Right lobe of liver (tissue), 6 donors: ENCODE measurements around the gene SPPL3. TPM values are rescaled to one million over a fixed set of nuclear protein-coding genes. Genes with fewer than 3 reads are reported as not detected.
A peak's percentile ranks its signal among the peaks of the same experiment; 100 is the strongest.

Experiments
- ATAC-seq, 4 donors: fragments of 200-7000 bp; cut with Tn5 transposase; one replicate each; pipeline ENCODE4 v1.9.1; 2020; ENCODE audit warnings: mild to moderate bottlenecking in 4 of 4, moderate library complexity in 4 of 4
- DNase-seq, 3 donors: peaks; one replicate each; pipeline ENCODE4 v3.0.0-alpha.2; 2020
- H3K27ac ChIP-seq, 3 donors: fragments of 200-600 bp; one replicate each; pipeline ENCODE4 v1.8.0; 2022
- H3K27me3 ChIP-seq, 2 donors: fragments of 200-600 bp; one replicate each; pipeline ENCODE4 v1.8.0; 2022
- H3K36me3 ChIP-seq, 4 donors: fragments of 200-600 bp; sonication (generic) in 1 of 4; one replicate each; pipeline versions ENCODE4 v1.5.1 to v1.8.0; 2017 to 2022; ENCODE audit warnings: control low read depth in 1 of 4
- H3K4me1 ChIP-seq, 4 donors: fragments of 200-600 bp; sonication (generic) in 1 of 4; one replicate each; pipeline versions ENCODE4 v1.5.1 to v1.8.0; 2017 to 2022; ENCODE audit warnings: control low read depth in 1 of 4
- H3K4me3 ChIP-seq, 3 donors: fragments of 200-600 bp; one replicate each; pipeline ENCODE4 v1.8.0; 2022
- H3K9me3 ChIP-seq, 4 donors: fragments of 200-600 bp; sonication (generic) in 1 of 4; one replicate each; pipeline versions ENCODE4 v1.5.1 to v1.8.0; 2017 to 2022; ENCODE audit warnings: control low read depth in 1 of 4
- POLR2A ChIP-seq: fragments of 450-650 bp; IDR thresholded peaks from one replicate; pipeline ENCODE4 v1.6.1; 2017; ENCODE audit warnings: antibody characterized with exemption, mild to moderate bottlenecking
- WGBS: methylation state at CpG from one replicate; pipeline ENCODE4 v1.1.6; 2018; ENCODE audit warnings: low coverage, low lambda C conversion rate; ENCODE audit not compliant: insufficient coverage; ENCODE audit errors: missing lambda C conversion rate; 5-methylcytosine and 5-hydroxymethylcytosine counted together
- intact Hi-C, 2 donors: fragments of 100-400 bp; cut with DNase I; formaldehyde crosslinking; loops; one replicate each; pipeline versions ENCODE4 v1.11.2 to v1.14.1; 2022
- total RNA-seq, 6 experiments: library from RNA; depleted of rRNA in 2 of 6; stranded (reverse); fragments of >200 nt in 2 of 6; fragmentation: NEBNext Ultra II Directional in 3 of 6; extraction: Animal tissue kit (Norgen Biotek cat#: 25700) in 3 of 6; gene quantifications; one replicate each; pipeline versions ENCODE4 v1.1.0 to v1.2.4, GENCODE V29; 2016 to 2023
- TF ChIP-seq, protein P1 (sequence below), 4 donors: fragments of 200-600 bp in 3 of 4; fragments of 450-650 bp in 1 of 4; IDR thresholded peaks; one replicate each; pipeline versions ENCODE4 v1.5.1 to v1.8.0; 2016 to 2022; ENCODE audit warnings: antibody characterized with exemption in 4 of 4, mild to moderate bottlenecking in 2 of 4
- donor health status: DM: no; HTN: yes; CAD: no.
- donor health status: DM: no; HTN: no; CAD: no.
- donor health status: DM: no; HTN: no; CAD: no.
- donor health status: DM: no; HTN: yes; CAD: no.
- donor health status: DM: no; HTN: yes; CAD: no.

Gene SPPL3
- total RNA-seq, 6 experiments from 2014 or later, result 10.7 to 26.6 (median 16.9) TPM

DNA sequence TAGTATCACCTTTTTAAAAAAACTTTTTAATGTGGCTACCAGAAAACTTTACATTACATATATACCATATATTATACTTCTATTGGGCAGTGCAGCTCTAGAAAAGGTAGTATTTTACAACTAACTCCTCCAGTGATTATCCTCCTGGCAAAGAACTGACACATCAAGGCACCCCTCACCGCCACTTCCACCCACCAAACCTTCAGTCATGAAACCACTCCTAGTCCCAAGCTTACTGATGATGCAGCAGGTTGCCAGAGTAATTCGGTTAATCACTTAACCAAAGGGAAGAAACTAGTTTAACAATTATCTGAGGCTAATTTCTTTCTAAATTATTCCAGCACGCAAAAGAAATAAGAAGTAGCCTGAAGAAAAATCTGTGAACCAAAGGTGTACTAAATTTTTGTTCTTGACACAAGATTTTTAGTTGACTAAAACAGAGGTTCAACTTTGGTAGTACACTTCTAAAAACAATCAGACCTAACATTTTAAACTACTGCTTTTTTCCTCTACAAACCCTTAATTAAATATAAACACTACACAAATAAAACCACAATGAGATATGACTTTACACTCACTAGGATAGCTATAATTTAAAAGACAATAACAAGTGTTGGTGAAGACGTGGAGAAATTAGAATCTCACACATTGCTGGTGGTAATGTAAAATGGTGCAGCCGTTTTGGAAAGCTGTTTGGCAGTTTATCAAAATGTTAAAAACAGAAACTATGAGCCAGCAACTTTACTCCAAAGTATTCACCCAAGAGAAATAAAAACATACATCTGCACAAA is 16.7 kb downstream of the SPPL3 start:
- no peak for ATAC-seq
- no peak overlapping the region for H3K27ac ChIP-seq
- no peak for TF ChIP-seq POLR2A
- TF ChIP-seq, protein P1, sequence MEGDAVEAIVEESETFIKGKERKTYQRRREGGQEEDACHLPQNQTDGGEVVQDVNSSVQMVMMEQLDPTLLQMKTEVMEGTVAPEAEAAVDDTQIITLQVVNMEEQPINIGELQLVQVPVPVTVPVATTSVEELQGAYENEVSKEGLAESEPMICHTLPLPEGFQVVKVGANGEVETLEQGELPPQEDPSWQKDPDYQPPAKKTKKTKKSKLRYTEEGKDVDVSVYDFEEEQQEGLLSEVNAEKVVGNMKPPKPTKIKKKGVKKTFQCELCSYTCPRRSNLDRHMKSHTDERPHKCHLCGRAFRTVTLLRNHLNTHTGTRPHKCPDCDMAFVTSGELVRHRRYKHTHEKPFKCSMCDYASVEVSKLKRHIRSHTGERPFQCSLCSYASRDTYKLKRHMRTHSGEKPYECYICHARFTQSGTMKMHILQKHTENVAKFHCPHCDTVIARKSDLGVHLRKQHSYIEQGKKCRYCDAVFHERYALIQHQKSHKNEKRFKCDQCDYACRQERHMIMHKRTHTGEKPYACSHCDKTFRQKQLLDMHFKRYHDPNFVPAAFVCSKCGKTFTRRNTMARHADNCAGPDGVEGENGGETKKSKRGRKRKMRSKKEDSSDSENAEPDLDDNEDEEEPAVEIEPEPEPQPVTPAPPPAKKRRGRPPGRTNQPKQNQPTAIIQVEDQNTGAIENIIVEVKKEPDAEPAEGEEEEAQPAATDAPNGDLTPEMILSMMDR (IDR thresholded peaks at IDR 0.05), result no peak
- H3K4me1 ChIP-seq, result peaks cover 0 to 22% (median 1%) of the 10 kb centered on the region in 4 donors
- no peak for DNase-seq
- H3K27me3 ChIP-seq, result no peaks in the 10 kb centered on the region
- no peaks in the 10 kb centered on the region for H3K9me3 ChIP-seq
- 54% methylated on average over 5 of the region's 5 CpGs for WGBS
- H3K4me3 ChIP-seq, result no peak overlapping the region
- intact Hi-C loops, result no loop called here
- H3K36me3 ChIP-seq, result no peaks in the 10 kb centered on the region

DNA sequence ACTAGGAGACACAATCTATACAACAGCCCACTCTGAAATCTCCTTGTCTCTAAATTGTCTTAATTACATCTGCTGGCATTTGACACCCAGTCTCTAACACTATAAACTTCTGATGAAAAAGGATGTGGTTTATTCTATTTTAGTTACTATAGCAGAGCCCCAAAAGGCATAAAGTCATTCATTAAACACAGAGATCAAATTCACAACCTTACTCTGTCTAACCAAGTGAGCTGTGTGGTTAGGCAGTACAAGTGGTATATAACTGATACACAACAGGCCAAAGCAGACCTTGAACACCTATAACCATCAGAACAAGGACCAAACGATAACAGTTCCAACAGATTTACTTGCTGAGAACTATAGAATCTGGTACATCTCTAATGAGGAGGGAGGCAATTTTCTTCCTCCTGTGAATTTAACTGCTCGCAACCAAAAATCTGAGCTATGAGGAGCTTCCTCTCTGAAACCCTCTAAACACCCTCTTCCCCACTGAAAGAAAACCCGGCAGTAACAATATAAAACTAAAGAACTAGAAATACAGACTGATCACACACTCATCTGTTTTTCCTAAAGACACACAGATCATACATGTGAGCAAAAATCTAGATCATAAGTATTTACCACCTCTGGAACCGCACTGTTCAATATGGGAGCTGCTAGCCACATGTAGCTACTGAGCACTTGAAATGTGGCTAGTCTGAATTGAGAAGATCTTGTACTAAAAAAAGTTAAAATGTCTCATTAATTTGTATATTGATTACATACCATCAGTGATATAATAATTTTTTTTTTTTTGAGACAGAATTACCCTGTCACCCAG is 17.7 kb downstream of the SPPL3 start:
- intact Hi-C loops, result no loop called here
- Histone ChIP-seq H3K4me3 (no peak overlapping the region), H3K4me1 (peaks cover 0 to 22% (median 1%) of the 10 kb centered on the region in 4 donors), H3K36me3 (no peaks in the 10 kb centered on the region), H3K27ac (no peak overlapping the region), H3K9me3 (no peaks in the 10 kb centered on the region), H3K27me3 (no peaks in the 10 kb centered on the region)
- whole genome bisulfite sequencing, result 67% methylated on average over 3 of the region's 4 CpGs
- peak in 1 of 4 donors; percentile 17 for ATAC-seq
- TF ChIP-seq, protein P1 (IDR thresholded peaks at IDR 0.05), result no peak
- no peak for TF ChIP-seq POLR2A
- no peak for DNase-seq

DNA sequence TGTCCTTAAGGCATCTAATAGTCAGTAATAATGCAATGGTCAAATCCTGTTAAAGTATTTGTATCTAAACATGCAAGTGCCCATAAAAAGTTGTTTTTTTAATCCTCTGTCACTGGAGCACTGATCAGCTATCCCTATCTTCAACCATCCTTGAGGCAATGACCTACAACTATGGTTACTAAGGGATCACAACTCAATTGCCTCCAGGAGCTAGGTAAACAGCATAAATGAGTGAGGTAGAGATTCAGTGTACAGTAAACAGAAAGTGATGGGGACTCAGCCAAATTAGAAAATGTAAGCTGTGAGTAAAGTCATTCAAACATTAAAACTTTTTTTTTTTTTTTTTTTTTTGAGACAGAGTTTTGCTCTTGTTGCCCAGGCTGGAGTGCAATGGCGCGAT is 18.6 kb downstream of the SPPL3 start:
- intact Hi-C loops, result no loop called here
- no peaks in the 10 kb centered on the region for H3K9me3 ChIP-seq
- H3K4me3 ChIP-seq, result no peak overlapping the region
- peaks cover 0 to 13% (median 1%) of the 10 kb centered on the region in 4 donors for H3K4me1 ChIP-seq
- no peak overlapping the region for H3K27ac ChIP-seq
- ATAC-seq (peak in 1 of 4 donors; percentile 38), DNase-seq (no peak)
- no peaks in the 10 kb centered on the region for H3K27me3 ChIP-seq
- WGBS, result no CpG with 5 or more reads among the region's 2 CpGs
- no peak for TF ChIP-seq POLR2A
- TF ChIP-seq, protein P1 (IDR thresholded peaks at IDR 0.05), result no peak
- H3K36me3 ChIP-seq, result no peaks in the 10 kb centered on the region

DNA sequence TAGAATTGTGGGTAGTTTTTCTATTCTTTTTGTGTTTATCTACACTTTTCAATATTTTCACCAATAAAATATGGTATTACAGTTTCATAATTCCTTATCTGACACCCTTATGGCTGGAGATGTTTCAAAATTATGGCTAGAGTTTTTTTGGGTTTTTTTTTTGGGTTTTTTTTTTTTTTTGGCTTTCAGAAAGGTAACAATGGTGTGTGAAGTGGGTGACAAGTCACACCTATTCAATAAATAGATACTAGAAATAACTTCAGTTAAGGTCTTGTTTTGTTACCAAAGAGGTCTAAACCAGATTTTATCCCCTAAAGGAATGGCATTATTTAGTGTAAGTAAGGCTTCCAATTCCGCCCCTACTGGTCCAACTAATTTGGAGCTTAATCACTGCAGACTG is 19.5 kb downstream of the SPPL3 start:
- H3K27ac ChIP-seq, result no peak overlapping the region
- H3K9me3 ChIP-seq, result no peaks in the 10 kb centered on the region
- intact Hi-C loops, result no loop called here
- H3K36me3 ChIP-seq, result no peaks in the 10 kb centered on the region
- no peak overlapping the region for H3K4me3 ChIP-seq
- peaks cover 0 to 13% (median 1%) of the 10 kb centered on the region in 4 donors for H3K4me1 ChIP-seq
- ATAC-seq, result no peak
- 91% methylated on average over 1 of the region's 1 CpG for WGBS
- TF ChIP-seq, protein P1 (IDR thresholded peaks at IDR 0.05), result no peak
- no peak for TF ChIP-seq POLR2A
- no peaks in the 10 kb centered on the region for H3K27me3 ChIP-seq
- no peak for DNase-seq
